Keratinocyte (primary cell): ENCODE data around the gene RFX8. TPM values are rescaled to one million over a fixed set of nuclear protein-coding genes. Genes with fewer than 3 reads are reported as not detected.

Source experiments
- DNase-seq: peaks from one replicate; pipeline ENCODE4 v3.0.0-alpha.2; 2011; ENCODE audit warnings: low read depth, missing footprints, low spot score
- FAIRE-seq: peaks from 2 replicates; lab custom pipeline; 2011; peaks lifted over from hg19 to GRCh38; lab: Jason Lieb, UNC
- H2AFZ ChIP-seq: 2 replicates; pipeline ENCODE4 v1.6.0; 2012; ENCODE audit warnings: low read length, control low read depth, inconsistent platforms; ENCODE audit not compliant: control insufficient read depth
- H3K27ac ChIP-seq: 2 replicates; pipeline ENCODE4 v1.5.1; 2011; ENCODE audit warnings: low read length; ENCODE audit not compliant: control insufficient read depth, insufficient read depth
- H3K27me3 ChIP-seq: 3 replicates; pipeline ENCODE4 v1.6.0; 2011; ENCODE audit warnings: low read length; ENCODE audit not compliant: control insufficient read depth, insufficient read depth; ENCODE audit errors: extremely low read depth
- H3K36me3 ChIP-seq, 2 experiments: 2 replicates in 1 of 2; 3 replicates in 1 of 2; pipeline ENCODE4 v1.5.1; 2011; ENCODE audit warnings: low read length in 2 of 2, mild to moderate bottlenecking in 1 of 2; ENCODE audit not compliant: control insufficient read depth in 2 of 2, insufficient read depth in 2 of 2; ENCODE audit errors: extremely low read depth in 1 of 2
- H3K4me1 ChIP-seq: 3 replicates; pipeline ENCODE4 v1.5.1; 2011; ENCODE audit warnings: low read length; ENCODE audit not compliant: control insufficient read depth, insufficient read depth; ENCODE audit errors: extremely low read depth
- H3K4me2 ChIP-seq: 3 replicates; pipeline ENCODE4 v1.6.0; 2011; ENCODE audit warnings: low read depth, low read length; ENCODE audit not compliant: control insufficient read depth, insufficient read depth; ENCODE audit errors: extremely low read depth
- H3K4me3 ChIP-seq, 3 experiments: fragments of 200-600 bp in 1 of 3; sonication (generic) in 1 of 3; 2 replicates in 2 of 3; 3 replicates in 1 of 3; pipeline ENCODE4 v1.5.1; 2011 to 2016; ENCODE audit warnings: low read length in 3 of 3, mild to moderate bottlenecking in 3 of 3, control low read depth in 2 of 3, inconsistent platforms in 1 of 3, low read depth in 1 of 3, mixed read lengths in 1 of 3, mixed run types in 1 of 3, moderate library complexity in 1 of 3; ENCODE audit not compliant: control insufficient read depth in 2 of 3, insufficient read depth in 2 of 3; ENCODE audit errors: extremely low read depth in 1 of 3
- H3K79me2 ChIP-seq: 2 replicates; pipeline ENCODE4 v1.6.0; 2012; ENCODE audit warnings: low read length; ENCODE audit not compliant: control insufficient read depth, insufficient read depth
- H3K9ac ChIP-seq: 3 replicates; pipeline ENCODE4 v1.6.0; 2011; ENCODE audit warnings: low read length; ENCODE audit not compliant: control insufficient read depth, insufficient read depth; ENCODE audit errors: extremely low read depth
- H3K9me1 ChIP-seq: 3 replicates; pipeline ENCODE4 v1.6.0; 2011; ENCODE audit warnings: low read length; ENCODE audit not compliant: control insufficient read depth, insufficient read depth; ENCODE audit errors: extremely low read depth
- H3K9me3 ChIP-seq: 2 replicates; pipeline ENCODE4 v1.5.1; 2012; ENCODE audit warnings: low read depth, low read length; ENCODE audit not compliant: control insufficient read depth
- H4K20me1 ChIP-seq: 3 replicates; pipeline ENCODE4 v1.6.0; 2011; ENCODE audit warnings: low read length; ENCODE audit not compliant: control insufficient read depth, insufficient read depth; ENCODE audit errors: extremely low read depth
- CTCF ChIP-seq, 3 experiments: IDR thresholded peaks in 1 of 3; conservative IDR thresholded peaks in 1 of 3; optimal IDR thresholded peaks in 1 of 3; 2 replicates in 2 of 3; 3 replicates in 1 of 3; pipeline versions ENCODE3 to v1.5.1; 2011; ENCODE audit warnings: low read length in 3 of 3, mild to moderate bottlenecking in 3 of 3, moderate library complexity in 2 of 3, control low read depth in 1 of 3, inconsistent platforms in 1 of 3; ENCODE audit not compliant: insufficient read depth in 2 of 3; ENCODE audit errors: extremely low read depth in 1 of 3
- EZH2 ChIP-seq: IDR thresholded peaks from one replicate; pipeline ENCODE4 v1.6.1; 2012; ENCODE audit warnings: inconsistent platforms, mild to moderate bottlenecking, low read length, moderate library complexity
- dilution Hi-C: fragments of 300-500 bp; cut with MboI; formaldehyde crosslinking; loops from one replicate; pipeline ENCODE4 v1.7.0; 2020; ENCODE audit warnings: low sequenced_read_pairs; ENCODE audit not compliant: extremely low pct_ligation_motif_present
- polyA plus RNA-seq, 5 experiments: library from polyadenylated mRNA; depleted of rRNA in 3 of 5; stranded (reverse) in 3 of 5; stranded (forward) in 1 of 5; unstranded in 1 of 5; fragments of >200 nt; gene quantifications; 1 replicate in 1 of 5; 2 replicates in 3 of 5; 3 replicates in 1 of 5; pipeline versions ENCODE4 v1.2.1 to v1.2.3, GENCODE V29; 2011 to 2012; ENCODE audit warnings: missing spikeins in 2 of 5, low read depth in 1 of 5, low replicate concordance in 1 of 5

The RFX8 gene
- polyA plus RNA-seq, 1 donor (not counting 4 experiments of a cell fraction or from before 2014, with no cell fraction given) = 0.05 TPM

GRCh38 chr2:101357376-101357775 lies 117.5 kb downstream of the RFX8 start:
- Histone ChIP-seq H3K79me2 (no peaks in the 10 kb centered on the region), H4K20me1 (no peaks in the 10 kb centered on the region), H3K4me3 (no peak overlapping the region), H3K27me3 (no peaks in the 10 kb centered on the region), H3K36me3 (no peaks in the 10 kb centered on the region), H2AFZ (no peak overlapping the region), H3K4me1 (peaks cover 54% of the 10 kb centered on the region), H3K9ac (no peak overlapping the region), H3K4me2 (no peak overlapping the region), H3K9me3 (no peaks in the 10 kb centered on the region), H3K27ac (peak overlapping the region; percentile 43), H3K9me1 (no peaks in the 10 kb centered on the region)
- no peak for TF ChIP-seq EZH2
- TF ChIP-seq CTCF (optimal IDR thresholded peaks at IDR 0.05 in 1 of 3, IDR thresholded peaks at IDR 0.05 in 1 of 3, conservative IDR thresholded peaks at IDR 0.05 in 1 of 3; ENCODE audit: extremely low read depth in 1 of 3, insufficient read depth in 2 of 3, low read length in 3 of 3) = no peak
- FAIRE-seq = no peak
- dilution Hi-C loops = no loop called here
- DNase-seq = no peak

- FAIRE-seq (peak; percentile 79), DNase-seq (no peak)
- dilution Hi-C loops = no loop called here
- Histone ChIP-seq H3K27ac (peak overlapping the region; percentile 43), H3K4me3 (no peak overlapping the region), H3K9me1 (no peaks in the 10 kb centered on the region), H3K4me1 (peaks cover 50% of the 10 kb centered on the region), H3K27me3 (no peaks in the 10 kb centered on the region), H3K9ac (no peak overlapping the region), H2AFZ (no peak overlapping the region), H4K20me1 (no peaks in the 10 kb centered on the region), H3K4me2 (peak overlapping the region; percentile 61), H3K36me3 (no peaks in the 10 kb centered on the region), H3K9me3 (no peaks in the 10 kb centered on the region), H3K79me2 (no peaks in the 10 kb centered on the region)
- no peak for TF ChIP-seq CTCF (optimal IDR thresholded peaks at IDR 0.05 in 1 of 3, IDR thresholded peaks at IDR 0.05 in 1 of 3, conservative IDR thresholded peaks at IDR 0.05 in 1 of 3; ENCODE audit: extremely low read depth in 1 of 3, insufficient read depth in 2 of 3, low read length in 3 of 3)
- no peak for TF ChIP-seq EZH2
Observed at GRCh38 chr2:101356521-101356920, 118.4 kb downstream of the RFX8 start.
